ENCODE data around the gene OSBPL3.

OSBPL3 gene

GRCh38 chr7:24959735-24960485 is 20.1 kb downstream of the OSBPL3 start:
- H3K27ac Mint-ChIP-seq = peak overlapping the region in 1 of 2 donors; percentile 52
- H3K27me3 Mint-ChIP-seq = no peaks in the 10 kb centered on the region
- H3K4me3 Mint-ChIP-seq = no peak overlapping the region
- DNase-seq (no peak), ATAC-seq (replicated peaks) (no peak)
- H3K4me1 Mint-ChIP-seq (ENCODE audit: low read depth in 2 of 2) = peaks cover 50 to 84% of the 10 kb centered on the region in 2 donors
- H3K36me3 Mint-ChIP-seq (ENCODE audit: insufficient read depth) = no peaks in the 10 kb centered on the region
- no peaks in the 10 kb centered on the region for H3K9me3 Mint-ChIP-seq

GRCh38 chr7:24958399-24958798 is 21.6 kb downstream of the OSBPL3 start:
- Mint-ChIP-seq H3K9me3 (no peaks in the 10 kb centered on the region), H3K27me3 (no peaks in the 10 kb centered on the region), H3K4me1 (ENCODE audit: low read depth in 2 of 2) (peaks cover 54 to 84% of the 10 kb centered on the region in 2 donors), H3K27ac (peak overlapping the region in 1 of 2 donors; percentile 4), H3K36me3 (ENCODE audit: insufficient read depth) (no peaks in the 10 kb centered on the region), H3K4me3 (no peak overlapping the region)
- ATAC-seq (replicated peaks) (no peak), DNase-seq (no peak)

GRCh38 chr7:24956021-24956420 is 24.0 kb downstream of the OSBPL3 start:
- H3K27me3 Mint-ChIP-seq = no peaks in the 10 kb centered on the region
- no peak overlapping the region for H3K4me3 Mint-ChIP-seq
- H3K36me3 Mint-ChIP-seq (ENCODE audit: insufficient read depth) = no peaks in the 10 kb centered on the region
- no peak for DNase-seq
- H3K4me1 Mint-ChIP-seq (ENCODE audit: low read depth in 2 of 2) = peaks cover 50 to 91% of the 10 kb centered on the region in 2 donors
- H3K27ac Mint-ChIP-seq = no peak overlapping the region
- H3K9me3 Mint-ChIP-seq = no peaks in the 10 kb centered on the region
- no peak for ATAC-seq (replicated peaks)

GRCh38 chr7:24955313-24955712 is 24.7 kb downstream of the OSBPL3 start:
- H3K4me1 Mint-ChIP-seq (ENCODE audit: low read depth in 2 of 2) = peaks cover 46 to 90% of the 10 kb centered on the region in 2 donors
- no peaks in the 10 kb centered on the region for H3K9me3 Mint-ChIP-seq

GRCh38 chr7:24952464-24952863 is 27.5 kb downstream of the OSBPL3 start:
- ATAC-seq (replicated peaks) (no peak), DNase-seq (no peak)
- Mint-ChIP-seq H3K36me3 (ENCODE audit: insufficient read depth) (no peaks in the 10 kb centered on the region), H3K27me3 (no peaks in the 10 kb centered on the region), H3K9me3 (no peaks in the 10 kb centered on the region), H3K4me3 (no peak overlapping the region), H3K4me1 (ENCODE audit: low read depth in 2 of 2) (peaks cover 43 to 88% of the 10 kb centered on the region in 2 donors), H3K27ac (no peak overlapping the region)

More at GRCh38 chr7:24955313-24955712, 24.7 kb downstream of the OSBPL3 start:
- H3K27ac Mint-ChIP-seq = no peak overlapping the region
- no peak overlapping the region for H3K4me3 Mint-ChIP-seq
- ATAC-seq (replicated peaks) (no peak), DNase-seq (no peak)
- no peaks in the 10 kb centered on the region for H3K36me3 Mint-ChIP-seq (ENCODE audit: insufficient read depth)
- H3K27me3 Mint-ChIP-seq = no peaks in the 10 kb centered on the region

GRCh38 chr7:24951441-24951980 is 28.5 kb downstream of the OSBPL3 start:
- Mint-ChIP-seq H3K27me3 (no peaks in the 10 kb centered on the region), H3K4me1 (ENCODE audit: low read depth in 2 of 2) (peaks cover 40 to 89% of the 10 kb centered on the region in 2 donors), H3K9me3 (no peaks in the 10 kb centered on the region), H3K4me3 (no peak overlapping the region), H3K27ac (peak overlapping the region in 1 of 2 donors; percentile 28), H3K36me3 (ENCODE audit: insufficient read depth) (no peaks in the 10 kb centered on the region)
- DNase-seq (no peak), ATAC-seq (replicated peaks) (no peak)

- Mint-ChIP-seq H3K27ac (peak overlapping the region in 1 of 2 donors; percentile 84), H3K9me3 (no peaks in the 10 kb centered on the region), H3K4me3 (peak overlapping the region; percentile 40 to 66), H3K36me3 (ENCODE audit: insufficient read depth) (no peaks in the 10 kb centered on the region), H3K4me1 (ENCODE audit: low read depth in 2 of 2) (peaks cover 49 to 92% of the 10 kb centered on the region in 2 donors), H3K27me3 (no peaks in the 10 kb centered on the region)
- no peak for DNase-seq
- ATAC-seq (replicated peaks) = no peak
These were observed 30.1 kb downstream of the OSBPL3 start for GRCh38 chr7:24949884-24950283.

GRCh38 chr7:24948739-24949138 is 31.2 kb downstream of the OSBPL3 start:
- ATAC-seq (replicated peaks) = peak; percentile 56
- no peaks in the 10 kb centered on the region for H3K36me3 Mint-ChIP-seq (ENCODE audit: insufficient read depth)
- peak overlapping the region; percentile 40 to 66 for H3K4me3 Mint-ChIP-seq
- H3K4me1 Mint-ChIP-seq (ENCODE audit: low read depth in 2 of 2) = peaks cover 39 to 81% of the 10 kb centered on the region in 2 donors
- peak overlapping the region in 1 of 2 donors; percentile 84 for H3K27ac Mint-ChIP-seq
- no peaks in the 10 kb centered on the region for H3K27me3 Mint-ChIP-seq
- no peaks in the 10 kb centered on the region for H3K9me3 Mint-ChIP-seq
- DNase-seq = no peak

GRCh38 chr7:24946467-24946866 is 33.5 kb downstream of the OSBPL3 start:
- Mint-ChIP-seq H3K4me1 (ENCODE audit: low read depth in 2 of 2) (peaks cover 40 to 73% of the 10 kb centered on the region in 2 donors), H3K27me3 (no peaks in the 10 kb centered on the region), H3K27ac (peak overlapping the region in 1 of 2 donors; percentile 0)

GRCh38 chr7:24945899-24946298 is 34.1 kb downstream of the OSBPL3 start:
- DNase-seq = no peak
- H3K36me3 Mint-ChIP-seq (ENCODE audit: insufficient read depth) = no peaks in the 10 kb centered on the region
- no peaks in the 10 kb centered on the region for H3K9me3 Mint-ChIP-seq
- no peaks in the 10 kb centered on the region for H3K27me3 Mint-ChIP-seq
- ATAC-seq (replicated peaks) = no peak
- H3K4me3 Mint-ChIP-seq = no peak overlapping the region
- H3K4me1 Mint-ChIP-seq (ENCODE audit: low read depth in 2 of 2) = peaks cover 42 to 75% of the 10 kb centered on the region in 2 donors
- peak overlapping the region in 1 of 2 donors; percentile 0 for H3K27ac Mint-ChIP-seq

More at GRCh38 chr7:24946467-24946866, 33.5 kb downstream of the OSBPL3 start:
- ATAC-seq (replicated peaks) (no peak), DNase-seq (no peak)
- Mint-ChIP-seq H3K4me3 (no peak overlapping the region), H3K36me3 (ENCODE audit: insufficient read depth) (no peaks in the 10 kb centered on the region), H3K9me3 (no peaks in the 10 kb centered on the region)

- H3K27me3 Mint-ChIP-seq = no peaks in the 10 kb centered on the region
- ATAC-seq (replicated peaks) = no peak
These were observed 36.7 kb downstream of the OSBPL3 start for GRCh38 chr7:24943096-24943948.

GRCh38 chr7:24942226-24942625 is 37.8 kb downstream of the OSBPL3 start:
- no peaks in the 10 kb centered on the region for H3K9me3 Mint-ChIP-seq
- no peak for ATAC-seq (replicated peaks)
- no peak overlapping the region for H3K27ac Mint-ChIP-seq
- no peak overlapping the region for H3K4me3 Mint-ChIP-seq
- H3K36me3 Mint-ChIP-seq (ENCODE audit: insufficient read depth) = peaks cover 4% of the 10 kb centered on the region
- peaks cover 32 to 57% of the 10 kb centered on the region in 2 donors for H3K4me1 Mint-ChIP-seq (ENCODE audit: low read depth in 2 of 2)
- H3K27me3 Mint-ChIP-seq = no peaks in the 10 kb centered on the region
- DNase-seq = no peak

More at GRCh38 chr7:24943096-24943948, 36.7 kb downstream of the OSBPL3 start:
- H3K4me3 Mint-ChIP-seq = no peak overlapping the region
- peak overlapping the region in 1 of 2 donors; percentile 41 for H3K27ac Mint-ChIP-seq
- no peaks in the 10 kb centered on the region for H3K9me3 Mint-ChIP-seq
- no peak for DNase-seq
- peaks cover 4% of the 10 kb centered on the region for H3K36me3 Mint-ChIP-seq (ENCODE audit: insufficient read depth)
- peaks cover 34 to 60% of the 10 kb centered on the region in 2 donors for H3K4me1 Mint-ChIP-seq (ENCODE audit: low read depth in 2 of 2)

- H3K4me1 Mint-ChIP-seq (ENCODE audit: low read depth in 2 of 2) = peaks cover 34 to 53% of the 10 kb centered on the region in 2 donors
These were observed 40.6 kb downstream of the OSBPL3 start for GRCh38 chr7:24939416-24939815.

More at GRCh38 chr7:24939416-24939815, 40.6 kb downstream of the OSBPL3 start:
- Mint-ChIP-seq H3K4me3 (no peak overlapping the region), H3K27me3 (no peaks in the 10 kb centered on the region), H3K27ac (no peak overlapping the region), H3K36me3 (ENCODE audit: insufficient read depth) (peaks cover 4% of the 10 kb centered on the region), H3K9me3 (no peaks in the 10 kb centered on the region)
- no peak for ATAC-seq (replicated peaks)
- DNase-seq = no peak
